ENCODE measurements around the gene ANKRD28.

DNA sequence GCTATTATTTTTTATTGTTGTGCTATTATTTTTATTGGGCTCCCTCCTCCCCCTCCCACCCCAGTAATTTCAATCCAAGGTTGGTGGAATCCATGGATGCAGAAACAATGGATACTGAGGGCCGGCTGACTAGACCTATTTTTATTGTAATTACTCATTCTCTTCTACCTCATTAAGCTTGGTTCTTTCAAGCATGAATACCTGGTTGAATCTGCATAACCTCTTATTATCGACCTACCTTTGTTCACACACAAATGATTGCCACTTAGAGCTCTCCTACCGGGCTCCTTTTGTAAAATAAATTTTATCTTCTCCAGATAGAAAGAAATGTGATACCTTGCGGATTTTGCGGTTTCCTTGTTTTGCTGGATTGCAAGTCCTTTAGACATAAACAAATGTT is 164.6 kb downstream of the ANKRD28 start:
- TF ChIP-seq, protein P1, sequence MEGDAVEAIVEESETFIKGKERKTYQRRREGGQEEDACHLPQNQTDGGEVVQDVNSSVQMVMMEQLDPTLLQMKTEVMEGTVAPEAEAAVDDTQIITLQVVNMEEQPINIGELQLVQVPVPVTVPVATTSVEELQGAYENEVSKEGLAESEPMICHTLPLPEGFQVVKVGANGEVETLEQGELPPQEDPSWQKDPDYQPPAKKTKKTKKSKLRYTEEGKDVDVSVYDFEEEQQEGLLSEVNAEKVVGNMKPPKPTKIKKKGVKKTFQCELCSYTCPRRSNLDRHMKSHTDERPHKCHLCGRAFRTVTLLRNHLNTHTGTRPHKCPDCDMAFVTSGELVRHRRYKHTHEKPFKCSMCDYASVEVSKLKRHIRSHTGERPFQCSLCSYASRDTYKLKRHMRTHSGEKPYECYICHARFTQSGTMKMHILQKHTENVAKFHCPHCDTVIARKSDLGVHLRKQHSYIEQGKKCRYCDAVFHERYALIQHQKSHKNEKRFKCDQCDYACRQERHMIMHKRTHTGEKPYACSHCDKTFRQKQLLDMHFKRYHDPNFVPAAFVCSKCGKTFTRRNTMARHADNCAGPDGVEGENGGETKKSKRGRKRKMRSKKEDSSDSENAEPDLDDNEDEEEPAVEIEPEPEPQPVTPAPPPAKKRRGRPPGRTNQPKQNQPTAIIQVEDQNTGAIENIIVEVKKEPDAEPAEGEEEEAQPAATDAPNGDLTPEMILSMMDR (IDR thresholded peaks at IDR 0.05; ENCODE audit: low read length) = no peak
- TF ChIP-seq EZH2 (optimal IDR thresholded peaks at IDR 0.05; ENCODE audit: low read depth, low read length) (no peak), EZH2phosphoT487 (IDR thresholded peaks at IDR 0.05; ENCODE audit: low read length) (no peak)
